BE2C (cell line): ENCODE results near the gene ZNF609. TPM values are rescaled to one million over a fixed set of nuclear protein-coding genes. Genes with fewer than 3 reads are reported as not detected.

Experiments
- DNase-seq: peaks from one replicate; pipeline ENCODE4 v3.0.0-alpha.2; 2020
- H3K27me3 ChIP-seq: fragments of 250-450 bp; sonication (Bioruptor Pico); 2 replicates; pipeline ENCODE4 v1.5.1; 2020; ENCODE audit warnings: mild to moderate bottlenecking
- H3K36me3 ChIP-seq: fragments of 250-450 bp; sonication (Bioruptor Pico); 2 replicates; pipeline ENCODE4 v1.5.1; 2020; ENCODE audit warnings: mild to moderate bottlenecking
- H3K4me1 ChIP-seq: fragments of 250-450 bp; sonication (Bioruptor Pico); 2 replicates; pipeline ENCODE4 v1.5.1; 2020
- H3K4me3 ChIP-seq: 2 replicates; pipeline ENCODE4 v1.5.1; 2011; ENCODE audit warnings: low read depth, low read length
- H3K9me3 ChIP-seq: fragments of 250-450 bp; sonication (Bioruptor Pico); 2 replicates; pipeline ENCODE4 v1.5.1; 2020
- CTCF ChIP-seq: IDR thresholded peaks from 2 replicates; pipeline ENCODE4 v1.5.1; 2012; ENCODE audit warnings: mild to moderate bottlenecking, low read depth, low read length
- polyA plus RNA-seq: library from polyadenylated mRNA; unstranded; fragments of >200 nt; gene quantifications from one replicate; pipeline ENCODE4 v1.2.1, GENCODE V29; 2012; ENCODE audit warnings: low read depth, missing spikeins; ENCODE audit not compliant: insufficient read length, insufficient read depth

The ZNF609 gene, protein sequence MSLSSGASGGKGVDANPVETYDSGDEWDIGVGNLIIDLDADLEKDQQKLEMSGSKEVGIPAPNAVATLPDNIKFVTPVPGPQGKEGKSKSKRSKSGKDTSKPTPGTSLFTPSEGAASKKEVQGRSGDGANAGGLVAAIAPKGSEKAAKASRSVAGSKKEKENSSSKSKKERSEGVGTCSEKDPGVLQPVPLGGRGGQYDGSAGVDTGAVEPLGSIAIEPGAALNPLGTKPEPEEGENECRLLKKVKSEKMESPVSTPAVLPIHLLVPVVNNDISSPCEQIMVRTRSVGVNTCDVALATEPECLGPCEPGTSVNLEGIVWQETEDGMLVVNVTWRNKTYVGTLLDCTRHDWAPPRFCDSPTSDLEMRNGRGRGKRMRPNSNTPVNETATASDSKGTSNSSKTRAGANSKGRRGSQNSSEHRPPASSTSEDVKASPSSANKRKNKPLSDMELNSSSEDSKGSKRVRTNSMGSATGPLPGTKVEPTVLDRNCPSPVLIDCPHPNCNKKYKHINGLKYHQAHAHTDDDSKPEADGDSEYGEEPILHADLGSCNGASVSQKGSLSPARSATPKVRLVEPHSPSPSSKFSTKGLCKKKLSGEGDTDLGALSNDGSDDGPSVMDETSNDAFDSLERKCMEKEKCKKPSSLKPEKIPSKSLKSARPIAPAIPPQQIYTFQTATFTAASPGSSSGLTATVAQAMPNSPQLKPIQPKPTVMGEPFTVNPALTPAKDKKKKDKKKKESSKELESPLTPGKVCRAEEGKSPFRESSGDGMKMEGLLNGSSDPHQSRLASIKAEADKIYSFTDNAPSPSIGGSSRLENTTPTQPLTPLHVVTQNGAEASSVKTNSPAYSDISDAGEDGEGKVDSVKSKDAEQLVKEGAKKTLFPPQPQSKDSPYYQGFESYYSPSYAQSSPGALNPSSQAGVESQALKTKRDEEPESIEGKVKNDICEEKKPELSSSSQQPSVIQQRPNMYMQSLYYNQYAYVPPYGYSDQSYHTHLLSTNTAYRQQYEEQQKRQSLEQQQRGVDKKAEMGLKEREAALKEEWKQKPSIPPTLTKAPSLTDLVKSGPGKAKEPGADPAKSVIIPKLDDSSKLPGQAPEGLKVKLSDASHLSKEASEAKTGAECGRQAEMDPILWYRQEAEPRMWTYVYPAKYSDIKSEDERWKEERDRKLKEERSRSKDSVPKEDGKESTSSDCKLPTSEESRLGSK (N-terminal part only)
- 34.4 TPM for polyA plus RNA-seq

- Histone ChIP-seq H3K36me3 (no peaks in the 10 kb centered on the region), H3K4me1 (no peaks in the 10 kb centered on the region; the same call in 1 of the 2 replicates), H3K9me3 (no peaks in the 10 kb centered on the region), H3K4me3 (peak within 1 kb of the TSS; percentile 78), H3K27me3 (no peaks in the 10 kb centered on the region)
- DNase-seq, result peak; percentile 95
- TF ChIP-seq CTCF, result no peak
Measured at GRCh38 chr15:64460206-64460723, at the start of gene ZNF609. ZNF609 (plus strand) TSS chr15:64460578; CDS start chr15:64499420, 38,842 bp downstream.

DNA sequence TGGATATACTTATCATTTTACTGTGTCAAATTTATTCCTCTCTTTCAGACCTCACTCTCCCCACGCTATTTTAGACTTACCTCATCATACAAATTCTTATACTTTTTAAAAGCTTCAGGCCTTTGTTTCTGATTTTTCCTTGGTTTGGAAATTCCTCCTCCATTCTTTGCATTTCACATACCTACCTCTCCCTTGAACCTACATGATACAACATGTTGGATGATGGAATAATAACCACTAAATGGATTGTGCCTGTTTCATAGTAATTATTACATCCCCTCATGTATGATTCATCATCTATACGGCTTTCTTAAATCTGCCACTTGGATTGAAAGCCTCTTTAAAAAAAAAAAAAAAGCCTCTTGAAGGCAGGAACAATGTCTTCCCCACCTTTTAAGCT lies 48.2 kb upstream of the ZNF609 start:
- no peak for TF ChIP-seq CTCF
- Histone ChIP-seq H3K4me3 (no peak overlapping the region), H3K4me1 (no peaks in the 10 kb centered on the region), H3K36me3 (peaks cover 25% of the 10 kb centered on the region), H3K9me3 (no peaks in the 10 kb centered on the region), H3K27me3 (no peaks in the 10 kb centered on the region)
- no peak for DNase-seq

DNA sequence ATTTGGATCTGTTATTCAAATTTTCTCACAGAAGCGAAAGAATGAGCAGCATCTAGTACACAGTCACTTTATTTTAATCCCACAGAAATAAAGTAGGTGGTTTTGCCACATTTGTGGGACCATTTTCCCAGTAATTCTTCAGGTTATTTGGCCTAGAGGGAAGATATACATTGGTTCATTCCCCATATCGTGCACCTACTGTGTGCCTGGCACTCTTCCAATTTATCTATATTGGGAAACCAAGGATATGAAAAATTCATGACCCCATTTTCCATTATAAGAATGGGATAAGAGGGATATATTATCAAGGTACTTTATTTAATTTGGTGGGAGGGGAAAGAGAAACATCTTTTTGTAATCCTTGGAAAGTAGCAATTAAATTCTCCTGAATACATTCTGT lies 37.7 kb upstream of the ZNF609 start:
- Histone ChIP-seq H3K4me1 (no peaks in the 10 kb centered on the region), H3K4me3 (no peak overlapping the region), H3K27me3 (no peaks in the 10 kb centered on the region), H3K36me3 (peaks cover 14% of the 10 kb centered on the region), H3K9me3 (no peaks in the 10 kb centered on the region)
- TF ChIP-seq CTCF, result no peak
- DNase-seq, result no peak

GRCh38 chr15:64423970-64424369 lies 36.4 kb upstream of the ZNF609 start:
- Histone ChIP-seq H3K36me3 (peaks cover 10% of the 10 kb centered on the region), H3K4me3 (no peak overlapping the region)

DNA sequence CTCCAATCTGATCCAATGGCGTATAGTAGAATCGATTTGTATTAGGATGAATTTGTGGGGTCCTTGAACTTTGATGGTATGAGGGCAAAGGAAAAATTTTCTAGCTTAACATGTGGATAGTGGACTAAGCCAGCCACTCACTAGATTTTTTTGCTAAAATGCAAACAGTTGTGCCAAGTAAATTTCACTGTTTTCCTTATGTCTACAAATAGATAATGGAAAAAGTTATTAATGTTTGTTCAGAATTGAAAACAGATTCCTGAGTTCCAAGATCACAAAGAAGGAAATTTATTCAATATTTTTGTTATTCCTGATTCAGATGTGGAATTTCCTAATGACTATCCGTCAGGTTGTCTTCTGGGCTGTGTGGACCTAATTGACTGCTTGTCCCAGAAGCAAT lies 35.2 kb upstream of the ZNF609 start:
- no peaks in the 10 kb centered on the region for H3K4me1 ChIP-seq
- no peaks in the 10 kb centered on the region for H3K27me3 ChIP-seq
- H3K4me3 ChIP-seq, result no peak overlapping the region
- no peak for DNase-seq
- no peaks in the 10 kb centered on the region for H3K9me3 ChIP-seq
- peaks cover 4% of the 10 kb centered on the region for H3K36me3 ChIP-seq
- no peak for TF ChIP-seq CTCF

More at GRCh38 chr15:64423970-64424369, 36.4 kb upstream of the ZNF609 start:
- DNase-seq, result no peak
- no peaks in the 10 kb centered on the region for H3K4me1 ChIP-seq
- H3K27me3 ChIP-seq, result no peaks in the 10 kb centered on the region
- no peak for TF ChIP-seq CTCF
- H3K9me3 ChIP-seq, result no peaks in the 10 kb centered on the region
